Daoy (cell line): Measurements from ENCODE around the gene OR6X1. TPM values are rescaled to one million over a fixed set of nuclear protein-coding genes. Genes with fewer than 3 reads are reported as not detected.

ENCODE experiments used
- DNase-seq: peaks from one replicate; pipeline ENCODE4 v3.0.0-alpha.2; 2015; ENCODE audit warnings: low read depth
- total RNA-seq: library from RNA; depleted of rRNA; stranded (reverse); fragments of >200 nt; shearing (Covaris generic); gene quantifications from 2 replicates; pipeline ENCODE4 v1.2.3, GENCODE V29; 2014; rRNA removed

The OR6X1 gene, protein sequence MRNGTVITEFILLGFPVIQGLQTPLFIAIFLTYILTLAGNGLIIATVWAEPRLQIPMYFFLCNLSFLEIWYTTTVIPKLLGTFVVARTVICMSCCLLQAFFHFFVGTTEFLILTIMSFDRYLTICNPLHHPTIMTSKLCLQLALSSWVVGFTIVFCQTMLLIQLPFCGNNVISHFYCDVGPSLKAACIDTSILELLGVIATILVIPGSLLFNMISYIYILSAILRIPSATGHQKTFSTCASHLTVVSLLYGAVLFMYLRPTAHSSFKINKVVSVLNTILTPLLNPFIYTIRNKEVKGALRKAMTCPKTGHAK
- not detected in 2 replicates for total RNA-seq

DNA sequence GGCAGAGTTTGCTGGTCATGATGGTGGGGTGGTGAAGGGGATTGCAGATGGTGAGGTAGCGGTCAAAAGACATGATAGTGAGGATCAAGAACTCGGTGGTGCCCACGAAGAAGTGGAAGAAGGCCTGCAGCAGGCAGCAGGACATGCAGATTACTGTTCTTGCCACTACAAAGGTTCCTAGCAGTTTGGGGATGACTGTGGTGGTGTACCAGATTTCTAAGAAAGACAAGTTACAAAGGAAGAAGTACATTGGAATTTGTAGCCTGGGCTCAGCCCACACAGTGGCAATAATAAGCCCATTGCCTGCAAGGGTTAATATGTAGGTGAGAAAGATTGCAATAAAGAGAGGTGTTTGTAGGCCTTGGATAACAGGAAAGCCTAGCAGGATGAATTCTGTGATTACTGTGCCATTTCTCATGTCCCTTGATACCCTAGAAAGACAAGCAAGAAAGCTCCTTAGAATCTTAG is at the start of gene OR6X1:
Gene OR6X1 (minus strand): TSS at position 418 of the 468 bp plus-strand sequence. CDS start 0 bp downstream, at position 418.
- DNase-seq: no peak

DNA sequence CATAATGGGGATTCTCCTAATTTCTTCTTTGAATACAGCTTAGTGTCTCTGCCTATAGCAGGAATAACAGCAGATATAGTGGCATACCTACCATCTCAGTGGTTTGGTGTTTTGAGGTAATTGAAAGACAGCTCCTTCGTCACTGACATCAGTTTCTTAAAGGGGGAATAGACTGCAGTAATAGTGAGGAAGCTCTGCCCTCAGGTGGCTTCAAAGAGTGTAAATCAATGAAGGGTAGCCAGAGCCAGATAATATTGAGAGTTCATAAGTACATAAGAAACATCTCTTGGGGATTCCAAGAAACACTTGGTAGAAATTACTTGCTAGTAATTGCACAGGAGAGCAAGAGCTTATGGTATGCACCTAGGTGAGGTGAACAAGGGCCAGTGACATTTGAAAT is 47.4 kb upstream of the OR6X1 start:
- DNase-seq: no peak

DNA sequence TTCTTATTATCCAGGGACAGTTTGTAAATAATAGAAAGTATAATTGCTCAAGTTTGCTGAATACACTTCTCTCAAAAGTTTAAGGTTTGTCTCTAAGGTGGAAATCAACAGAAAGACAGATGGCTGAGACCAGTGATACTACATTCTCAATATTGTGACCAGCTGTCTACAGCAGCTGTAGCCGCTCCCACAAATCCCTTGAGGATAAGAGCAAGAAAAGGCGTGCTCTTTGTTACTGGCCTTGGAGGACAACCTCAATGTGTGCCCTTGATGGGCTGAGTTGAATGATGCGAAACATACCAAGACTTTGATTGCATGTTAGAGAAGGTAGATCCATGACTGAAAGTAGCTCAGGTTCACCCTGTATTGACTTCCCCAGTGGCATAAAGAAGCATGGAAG is 45.7 kb upstream of the OR6X1 start:
- no peak for DNase-seq

DNA sequence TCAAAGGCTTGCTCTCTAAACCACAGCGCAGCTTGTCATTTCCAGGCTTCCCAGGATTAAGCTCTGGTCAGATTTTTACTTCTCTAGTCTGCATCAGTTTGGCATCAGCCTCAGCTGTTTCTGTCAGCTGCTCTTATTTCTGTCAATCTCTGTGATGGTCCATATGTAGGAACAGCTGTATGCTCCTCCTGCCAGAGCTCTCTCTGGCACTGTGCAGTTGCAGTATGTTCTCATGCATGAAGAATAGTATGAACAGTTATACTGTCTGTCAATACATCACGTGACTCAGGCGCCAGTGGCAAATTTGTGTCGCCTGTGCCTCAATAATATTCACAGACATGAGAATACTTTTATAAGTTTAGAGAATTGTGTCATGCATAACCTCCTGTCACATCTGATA is 45.1 kb upstream of the OR6X1 start:
- DNase-seq: no peak

DNA sequence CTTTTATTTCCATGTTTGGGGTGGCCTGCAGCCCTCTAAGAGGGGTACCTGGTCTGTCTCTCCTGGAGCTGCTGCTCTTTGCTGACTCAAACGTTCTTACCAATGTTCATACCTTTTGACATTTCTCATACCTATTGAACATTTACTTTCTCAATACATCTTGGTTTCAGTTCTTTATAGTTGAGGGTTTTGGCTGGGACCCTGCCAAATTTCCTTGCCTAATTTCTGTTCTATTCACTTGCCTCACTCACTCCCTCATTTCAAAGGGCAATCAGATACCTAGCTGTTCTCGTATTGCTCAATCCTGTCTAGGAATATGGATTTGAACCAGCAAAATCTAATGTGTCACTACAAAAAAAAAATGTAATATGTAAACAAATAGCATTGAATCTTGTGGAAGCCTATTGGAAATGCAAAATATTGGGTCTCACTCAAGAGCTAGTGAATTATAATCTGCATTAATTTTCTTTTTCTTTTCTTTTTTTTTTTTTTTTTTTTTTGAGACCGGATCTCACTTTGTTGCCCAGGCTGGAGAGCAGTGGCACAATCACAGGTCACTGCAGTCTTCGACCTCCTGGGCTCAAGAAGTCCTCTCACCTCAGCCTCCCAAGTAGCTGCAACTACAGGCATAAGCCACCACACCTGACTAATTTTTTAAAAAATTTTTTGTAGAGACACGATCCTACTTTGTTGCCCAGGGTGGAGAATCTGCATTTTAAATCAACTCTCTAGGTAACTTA is 44.4 kb upstream of the OR6X1 start:
- no peak for DNase-seq

DNA sequence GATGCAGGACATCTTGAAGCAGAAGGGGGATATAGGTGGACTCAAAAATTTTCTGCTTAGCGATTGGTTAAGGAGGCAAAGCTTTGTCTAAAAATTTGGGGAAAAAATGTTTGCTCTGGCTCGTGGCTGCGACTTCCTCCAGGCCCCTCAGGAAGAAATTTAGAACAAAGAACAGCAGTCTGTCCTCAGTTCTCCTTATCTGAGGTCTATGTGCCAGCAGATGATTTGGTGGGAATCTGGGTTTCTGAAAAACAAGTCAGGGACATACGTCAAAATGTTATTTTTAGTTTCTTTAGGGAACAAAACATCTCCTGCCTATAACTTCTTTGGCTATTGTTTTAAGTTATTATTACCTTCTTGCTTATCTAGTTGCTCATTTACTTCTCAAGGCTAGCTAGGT is 43.8 kb upstream of the OR6X1 start:
- no peak for DNase-seq

DNA sequence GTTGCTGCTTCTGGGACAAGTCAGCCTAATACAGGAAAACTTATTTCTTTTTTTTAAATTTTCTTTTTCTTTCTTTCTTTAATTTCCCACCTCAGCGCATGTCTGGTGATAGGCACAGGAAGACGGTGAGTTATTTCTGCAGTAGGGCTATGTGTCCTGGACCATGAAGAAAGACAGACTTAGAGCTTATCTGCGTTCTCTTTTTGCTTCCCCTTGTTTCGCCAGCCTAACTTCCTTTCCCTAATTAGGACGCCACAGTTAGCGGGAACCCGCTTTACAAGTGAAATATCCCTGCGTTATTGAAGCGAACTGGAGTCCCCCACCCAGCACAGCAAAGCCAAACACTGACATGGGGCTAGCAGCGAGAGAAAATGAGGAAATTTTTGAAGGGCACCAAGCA is 43.2 kb upstream of the OR6X1 start:
- no peak for DNase-seq

DNA sequence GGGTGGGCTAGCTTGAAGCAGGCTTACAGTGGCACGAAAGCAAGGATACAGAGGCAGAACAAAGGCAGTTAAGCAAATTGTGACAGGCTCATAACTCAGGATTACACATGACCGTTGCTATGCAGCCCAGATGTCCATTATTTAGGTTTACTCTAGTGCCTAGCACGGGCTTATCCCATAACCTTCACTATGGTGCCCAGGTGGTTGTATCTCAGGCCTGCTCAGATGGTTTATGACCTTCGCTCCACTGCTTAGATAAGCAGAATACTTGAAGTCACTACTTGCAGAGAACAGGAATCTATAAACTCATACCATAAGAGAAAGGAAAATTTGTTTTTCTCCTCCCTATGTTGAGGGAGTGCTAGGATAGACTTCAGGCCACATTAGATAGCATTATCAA is 42.8 kb upstream of the OR6X1 start:
- DNase-seq: no peak

DNA sequence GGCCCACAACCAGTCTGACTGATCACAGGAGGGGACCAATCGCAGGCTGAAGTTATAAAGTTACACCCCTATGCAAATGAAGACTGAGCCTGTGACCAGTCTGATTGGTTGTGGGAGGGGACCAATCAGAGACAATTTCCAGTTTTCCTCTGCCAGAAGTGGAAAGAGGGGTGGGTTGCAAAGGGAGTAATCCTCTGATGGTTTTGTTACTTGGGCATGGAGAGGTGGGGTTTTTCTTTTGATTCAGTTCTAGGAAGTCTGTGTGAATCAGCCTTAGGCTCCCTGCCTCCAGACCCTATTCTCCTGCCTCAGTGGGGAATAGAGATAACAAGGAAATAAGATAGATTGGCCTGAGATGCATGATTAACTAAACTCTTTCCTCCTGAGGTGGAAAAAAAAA is 41.9 kb upstream of the OR6X1 start:
- DNase-seq: no peak

DNA sequence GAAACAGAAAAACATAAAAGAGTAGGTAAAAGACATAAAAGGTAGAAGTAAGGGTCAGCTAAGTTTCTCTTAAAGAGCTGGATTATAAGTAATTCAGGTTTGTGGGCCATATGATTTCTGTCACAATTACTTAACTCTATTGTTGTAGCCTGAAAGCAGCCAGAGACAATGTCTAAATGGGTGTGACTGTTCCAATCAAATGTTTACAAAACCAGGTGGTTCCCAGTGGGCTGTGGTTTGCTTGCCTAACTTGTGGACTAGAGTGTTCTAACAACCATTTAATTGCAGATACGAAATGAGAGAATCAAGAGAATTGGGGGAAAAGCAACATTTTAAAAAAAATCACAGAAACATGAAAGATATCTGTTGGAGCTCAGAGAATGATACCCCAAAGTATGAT is 29.2 kb upstream of the OR6X1 start:
- DNase-seq: no peak

DNA sequence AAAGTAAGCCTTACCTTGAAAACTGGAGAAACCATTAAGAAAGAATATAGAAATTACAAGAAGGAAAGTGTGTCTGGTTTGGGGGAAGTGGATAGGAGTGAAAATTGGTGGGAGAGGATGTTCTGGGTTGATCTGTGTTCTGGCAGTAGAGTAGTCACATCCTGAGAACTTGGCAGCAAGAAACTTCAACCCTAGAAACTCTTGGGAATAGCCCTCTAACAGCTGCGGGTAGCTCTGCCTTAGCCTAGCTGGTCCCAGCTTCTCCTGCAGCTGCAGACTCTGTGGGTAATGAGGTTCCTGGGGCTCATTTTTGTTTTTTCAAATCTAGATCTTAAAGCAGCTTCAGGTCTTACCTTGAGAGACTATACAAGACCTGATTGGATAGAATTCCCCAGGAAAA is 24.2 kb upstream of the OR6X1 start:
- DNase-seq: no peak

DNA sequence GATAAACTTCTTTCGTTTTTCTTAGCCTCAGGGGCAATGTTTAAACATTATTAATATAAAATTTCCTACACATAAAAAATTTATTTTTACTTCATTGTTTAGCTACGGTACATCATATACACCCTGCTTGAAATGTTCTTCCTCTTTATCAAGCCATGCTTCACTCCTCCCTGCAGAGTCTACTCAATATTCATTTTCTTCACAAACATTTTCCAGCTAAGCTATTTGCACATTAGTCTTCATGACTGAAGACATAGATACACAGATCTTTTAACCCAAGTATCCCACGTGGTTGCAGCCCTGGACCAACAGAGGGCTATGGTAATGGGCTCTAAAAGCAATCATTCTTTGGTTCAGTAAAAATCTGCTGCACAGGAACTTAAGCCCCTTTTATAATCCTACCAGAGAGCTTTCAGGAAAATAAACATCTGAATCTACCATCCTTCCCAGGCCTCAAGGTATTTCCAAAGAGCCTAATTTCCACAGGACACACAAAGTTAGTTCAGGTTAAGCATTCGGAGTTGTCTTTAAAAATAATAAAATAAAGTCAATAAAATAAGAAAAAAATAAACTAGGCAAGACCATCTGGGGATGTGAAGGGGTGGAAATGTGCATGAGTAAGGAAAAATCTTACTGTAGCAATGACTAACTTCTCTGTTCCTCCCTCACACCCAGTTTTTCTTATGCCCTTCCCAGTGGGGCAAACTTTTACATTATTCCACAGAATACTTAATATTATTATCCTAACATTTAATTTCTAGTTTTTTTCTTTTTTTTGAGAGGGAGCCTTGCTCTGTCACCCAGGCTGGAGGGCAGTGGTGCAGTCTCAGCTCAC is 21.6 kb upstream of the OR6X1 start:
- no peak for DNase-seq

DNA sequence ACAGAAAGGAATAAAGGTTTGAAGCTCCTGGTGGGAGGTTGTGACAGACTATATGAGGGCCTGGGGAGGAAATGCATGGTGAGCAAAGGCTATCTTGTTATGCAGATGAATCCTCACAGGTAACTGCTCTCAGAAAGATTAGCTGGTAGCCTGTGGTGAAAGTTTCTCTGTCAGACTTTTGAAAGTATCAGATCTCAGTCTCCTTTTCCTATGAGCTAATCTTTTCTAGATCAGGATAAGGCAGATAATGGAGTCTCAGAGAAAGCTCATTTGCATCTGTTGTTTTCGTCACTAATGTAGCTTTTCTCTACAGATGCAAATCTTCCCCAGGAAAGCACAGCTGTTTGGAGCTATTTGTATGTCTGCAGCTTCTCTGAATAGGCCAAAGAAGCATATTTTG is 21.0 kb upstream of the OR6X1 start:
- DNase-seq: no peak

DNA sequence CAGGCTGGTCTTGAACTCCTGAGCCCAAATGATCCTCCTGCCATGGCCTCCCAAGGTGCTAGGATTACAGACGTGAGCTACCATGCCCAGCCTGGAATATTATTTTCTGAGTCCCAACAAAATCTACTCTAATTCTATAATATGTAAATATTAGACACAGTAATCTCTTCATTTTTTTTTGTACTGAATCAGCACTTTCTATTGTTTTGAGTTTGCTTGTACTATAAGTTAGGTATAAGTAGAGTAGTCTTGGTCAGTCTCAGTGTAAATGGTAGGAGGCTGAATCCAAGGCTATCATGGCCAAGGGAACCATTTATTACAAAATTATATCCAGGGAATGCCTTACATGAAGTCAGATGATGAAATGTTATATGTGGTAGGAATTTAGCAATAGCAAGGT is 19.6 kb upstream of the OR6X1 start:
- DNase-seq: no peak

DNA sequence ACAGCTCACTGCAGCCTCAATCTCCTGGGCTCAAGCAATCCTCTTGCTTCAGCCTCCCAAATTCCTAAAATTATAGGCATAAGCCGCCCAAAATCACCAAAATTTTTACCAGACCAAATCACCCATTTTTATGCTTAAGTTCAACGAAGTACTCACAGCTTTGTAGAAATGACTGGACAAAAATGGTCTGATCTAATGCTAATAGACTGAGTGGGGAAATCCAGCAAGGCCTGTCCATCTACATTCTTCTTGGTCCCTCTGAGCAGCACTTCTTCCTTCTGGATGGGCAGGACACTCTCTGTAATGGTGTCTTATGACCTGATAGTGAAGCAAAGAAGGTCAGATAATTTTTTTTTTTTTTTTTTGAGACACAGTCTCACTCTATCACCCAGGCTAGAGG is 18.7 kb upstream of the OR6X1 start:
- DNase-seq: no peak

DNA sequence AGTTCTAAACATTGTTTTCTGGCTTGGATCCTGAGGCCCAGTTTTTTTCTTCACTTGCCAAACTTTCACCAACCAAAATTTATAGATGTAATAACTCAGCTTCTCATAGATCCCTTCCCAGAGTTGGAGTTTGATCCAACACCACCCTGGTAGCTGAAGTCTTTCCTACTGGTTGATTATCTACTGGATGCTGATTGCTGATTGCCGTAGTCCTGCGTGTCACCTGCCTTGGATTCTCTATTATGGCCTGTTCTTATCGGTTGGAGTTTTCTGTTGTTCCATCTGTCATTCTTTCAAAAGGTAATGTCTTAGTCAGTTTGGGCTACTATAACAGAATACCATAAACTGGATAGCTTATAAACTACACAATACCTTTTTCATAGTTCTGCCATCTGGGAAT is 17.3 kb upstream of the OR6X1 start:
- no peak for DNase-seq

DNA sequence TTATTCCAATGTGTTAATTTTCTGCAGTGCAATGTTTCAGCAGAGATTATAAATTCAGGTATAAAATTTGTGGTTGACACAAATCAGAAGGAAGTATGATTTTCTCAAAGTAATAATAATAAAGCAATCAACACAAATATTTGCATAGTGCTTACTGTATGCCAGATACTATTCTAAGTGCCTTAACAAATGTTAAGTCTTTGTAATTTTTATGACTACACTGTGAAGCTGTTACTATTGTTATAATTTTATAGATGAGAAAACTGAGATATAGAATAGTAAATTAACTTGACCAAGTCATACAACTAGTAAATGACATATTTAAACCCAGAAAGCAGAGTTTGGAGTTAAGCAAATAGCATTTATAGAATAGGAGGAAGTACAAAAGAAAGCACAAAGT is 16.4 kb upstream of the OR6X1 start:
- no peak for DNase-seq

DNA sequence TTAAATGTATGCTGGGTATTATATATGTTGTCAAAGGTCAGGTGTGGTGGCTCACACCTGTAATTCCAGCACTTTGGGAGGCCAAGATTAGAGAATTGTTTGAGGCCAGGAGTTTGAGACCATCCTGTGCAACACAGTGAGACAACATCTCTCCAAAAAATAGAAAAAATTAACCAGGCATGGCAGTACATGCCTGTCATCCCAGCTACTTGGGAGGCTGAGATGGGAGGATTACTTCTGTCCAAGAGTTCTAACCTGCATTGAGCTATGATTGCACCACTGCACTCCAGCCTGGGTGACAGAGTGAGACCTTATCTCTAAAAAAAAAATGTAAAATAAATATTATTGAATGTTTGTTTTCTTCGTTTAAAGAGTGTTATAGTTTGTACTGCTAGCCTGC is 11.3 kb upstream of the OR6X1 start:
- DNase-seq: no peak

DNA sequence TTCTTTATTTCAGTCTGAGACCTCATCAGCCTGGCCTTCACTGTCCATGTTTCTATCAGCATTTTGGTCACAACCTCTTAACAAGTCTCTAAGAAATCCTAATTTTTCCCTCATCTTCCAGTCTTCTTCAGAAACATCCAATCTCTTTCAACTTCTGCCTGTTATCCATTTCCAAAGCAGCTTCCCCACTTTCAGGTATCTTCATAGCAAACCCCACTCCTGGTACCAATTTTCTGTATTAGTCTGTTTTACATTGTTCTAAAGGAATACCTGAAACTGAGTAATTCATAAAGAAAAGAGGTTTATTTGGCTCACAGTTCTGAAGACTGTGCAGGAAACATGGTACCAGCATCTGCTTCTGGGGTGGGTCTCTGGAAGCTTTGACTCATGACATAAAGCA is 8.1 kb upstream of the OR6X1 start:
- DNase-seq: no peak

DNA sequence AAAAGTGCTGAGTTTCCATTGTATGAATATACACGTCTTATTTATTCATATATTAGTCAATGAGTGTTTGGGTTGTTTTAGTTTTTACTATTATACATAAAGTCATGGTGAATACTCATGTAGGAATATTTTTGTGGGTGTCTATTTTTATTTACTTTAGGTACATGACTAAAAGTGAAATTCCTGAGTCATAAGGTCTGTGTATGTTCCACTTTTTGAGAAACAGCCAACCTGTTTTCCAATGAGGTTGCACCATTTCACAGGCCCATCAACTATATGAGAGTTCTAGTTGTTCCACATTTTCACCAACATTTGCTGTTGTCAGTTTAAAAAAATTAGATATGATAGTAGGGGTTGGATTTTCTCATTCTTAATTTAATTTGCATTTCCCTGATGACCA is 6.6 kb upstream of the OR6X1 start:
- no peak for DNase-seq

DNA sequence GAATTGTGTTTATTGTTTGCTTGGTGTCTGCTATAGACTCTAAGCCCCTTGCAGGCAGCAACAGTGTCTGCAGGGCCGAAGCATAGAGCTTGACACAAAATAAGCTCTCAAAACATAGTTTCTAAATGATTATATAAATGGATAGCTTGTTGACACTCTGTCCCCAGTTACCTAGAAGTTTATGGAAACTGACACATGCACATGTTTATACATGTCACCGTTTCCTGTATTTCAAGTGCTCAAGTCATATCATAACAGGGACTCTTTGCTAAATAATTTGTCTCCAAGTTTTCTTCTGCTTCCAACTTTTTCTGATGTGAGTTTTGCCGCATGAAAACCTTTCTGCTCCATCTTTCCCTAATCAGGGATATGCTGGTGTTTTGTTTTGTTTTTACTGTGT is 3.7 kb upstream of the OR6X1 start:
- no peak for DNase-seq

DNA sequence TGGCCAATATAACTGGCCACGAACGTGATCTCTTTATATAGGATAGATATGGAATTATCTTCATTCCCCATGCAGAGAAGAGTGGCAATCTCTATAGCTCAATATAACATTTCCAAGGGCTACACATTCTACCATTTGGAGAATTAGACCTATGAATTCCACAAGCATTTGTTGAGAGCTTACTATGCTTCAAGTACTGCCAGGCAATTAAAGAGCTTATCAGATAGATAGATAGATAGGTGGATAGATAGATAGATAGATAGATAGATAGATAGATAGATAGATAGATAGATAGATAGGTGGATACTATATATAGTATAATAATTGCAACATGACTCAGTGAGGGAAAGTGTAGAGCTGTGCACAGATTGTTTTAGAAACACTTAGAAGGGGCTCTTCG is 1.5 kb upstream of the OR6X1 start:
- DNase-seq: no peak

DNA sequence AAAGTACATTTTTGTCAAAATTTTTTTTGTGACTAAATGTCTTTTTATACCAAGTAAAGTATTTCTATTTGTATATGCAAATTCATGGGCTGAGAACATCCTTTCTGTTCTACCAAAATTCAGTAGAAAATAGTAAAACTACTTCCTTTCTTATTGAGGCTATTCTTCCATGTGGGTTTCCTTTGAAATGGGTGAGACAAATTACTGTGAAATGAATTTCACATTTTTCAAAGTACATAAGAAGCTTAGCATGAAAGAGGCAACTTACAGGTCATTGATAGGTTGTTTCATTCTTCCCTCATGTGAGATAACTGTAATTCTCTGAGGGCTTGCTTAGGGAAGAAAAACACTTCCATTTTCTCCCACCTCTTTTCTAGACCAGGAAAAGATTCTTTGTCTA is 1.0 kb upstream of the OR6X1 start:
- no peak for DNase-seq
